ENCODE results near the gene MAN2A1. TPM values are rescaled to one million over a fixed set of nuclear protein-coding genes. Genes with fewer than 3 reads are reported as not detected.

The MAN2A1 gene
- total and polyA plus RNA-seq, 10 donors = 9.5 to 84.8 (median 54.5) TPM

GRCh38 chr5:109775130-109775529 is 85.4 kb downstream of the MAN2A1 start:
- H3K9me3 ChIP-seq = no peaks in the 10 kb centered on the region
- intact Hi-C loops (cut with DNase I; ENCODE audit: low total_unique reads) = no loop called here
- no peak overlapping the region for H3K27ac ChIP-seq
- H3K36me3 ChIP-seq = peaks cover 0 to 78% (median 22%) of the 10 kb centered on the region in 6 donors
- WGBS, 5 donors = 82 to 90% (median 88%) methylated on average over 2 of the region's 2 CpGs
- no peak overlapping the region for H3K4me3 ChIP-seq
- no peak for DNase-seq
- H3K27me3 ChIP-seq (replicated peaks in 1 of 7) = no peaks in the 10 kb centered on the region
- no peaks in the 10 kb centered on the region for H3K4me1 ChIP-seq
- TF ChIP-seq POLR2A (IDR thresholded peaks at IDR 0.05) (no peak), POLR2AphosphoS5 (IDR thresholded peaks at IDR 0.05) (no peak), CTCF (IDR thresholded peaks at IDR 0.05 in 8 of 11, conservative IDR thresholded peaks at IDR 0.05 in 3 of 11) (no peak)

GRCh38 chr5:109779036-109779735 is 89.5 kb downstream of the MAN2A1 start:
- Histone ChIP-seq H3K27ac (no peak overlapping the region), H3K4me1 (no peaks in the 10 kb centered on the region), H3K4me3 (no peak overlapping the region), H3K27me3 (replicated peaks in 1 of 7) (no peaks in the 10 kb centered on the region), H3K36me3 (peaks cover 0 to 76% (median 13%) of the 10 kb centered on the region in 6 donors), H3K9me3 (no peaks in the 10 kb centered on the region)
- WGBS, 5 donors = 73 to 84% (median 78%) methylated on average over 5 of the region's 5 CpGs
- intact Hi-C loops (cut with DNase I; ENCODE audit: low total_unique reads) = no loop called here
- DNase-seq = no peak
- TF ChIP-seq POLR2AphosphoS5 (IDR thresholded peaks at IDR 0.05) = no peak
- no peak for TF ChIP-seq CTCF (IDR thresholded peaks at IDR 0.05 in 8 of 11, conservative IDR thresholded peaks at IDR 0.05 in 3 of 11)
- no peak for TF ChIP-seq POLR2A (IDR thresholded peaks at IDR 0.05)

- Histone ChIP-seq H3K4me1 (no peaks in the 10 kb centered on the region), H3K27ac (no peak overlapping the region), H3K27me3 (replicated peaks in 1 of 7) (no peaks in the 10 kb centered on the region), H3K9me3 (no peaks in the 10 kb centered on the region), H3K36me3 (peaks cover 0 to 88% (median 13%) of the 10 kb centered on the region in 6 donors), H3K4me3 (no peak overlapping the region)
- 94 to 99% (median 96%) methylated on average over 2 of the region's 2 CpGs for WGBS, 5 donors
- intact Hi-C loops (cut with DNase I; ENCODE audit: low total_unique reads) = no loop called here
- DNase-seq = no peak
- TF ChIP-seq POLR2A (IDR thresholded peaks at IDR 0.05) (no peak), POLR2AphosphoS5 (IDR thresholded peaks at IDR 0.05) (no peak), CTCF (IDR thresholded peaks at IDR 0.05 in 8 of 11, conservative IDR thresholded peaks at IDR 0.05 in 3 of 11) (no peak)
Measured at GRCh38 chr5:109784687-109785086, 95.0 kb downstream of the MAN2A1 start.

- TF ChIP-seq CTCF (IDR thresholded peaks at IDR 0.05 in 8 of 11, conservative IDR thresholded peaks at IDR 0.05 in 3 of 11) (no peak), POLR2AphosphoS5 (IDR thresholded peaks at IDR 0.05) (no peak), POLR2A (IDR thresholded peaks at IDR 0.05) (no peak)
- 94 to 98% (median 97%) methylated on average over 5 of the region's 5 CpGs for WGBS, 5 donors
- Histone ChIP-seq H3K9me3 (no peaks in the 10 kb centered on the region), H3K4me3 (no peak overlapping the region), H3K27ac (no peak overlapping the region), H3K4me1 (no peaks in the 10 kb centered on the region), H3K27me3 (replicated peaks in 1 of 7) (no peaks in the 10 kb centered on the region), H3K36me3 (peaks cover 0 to 76% (median 16%) of the 10 kb centered on the region in 6 donors)
- intact Hi-C loops (cut with DNase I; ENCODE audit: low total_unique reads) = no loop called here
- DNase-seq = no peak
Measured at GRCh38 chr5:109786206-109786855, 96.6 kb downstream of the MAN2A1 start.

Measured in spleen (tissue), 11 donors.